GM06990 (cell line): ENCODE results near the gene GNG12.

Source experiments
- DNase-seq: peaks from one replicate; pipeline ENCODE4 v3.0.0-alpha.2; 2011; ENCODE audit not compliant: insufficient read length; ENCODE audit errors: extremely low read depth
- H3K27me3 ChIP-seq: replicated peaks from 2 replicates; pipeline ENCODE4 v1.6.0; 2011; ENCODE audit warnings: low read length; ENCODE audit not compliant: control insufficient read depth, insufficient read depth
- H3K36me3 ChIP-seq: 2 replicates; pipeline ENCODE4 v1.5.1; 2011; ENCODE audit warnings: low read length; ENCODE audit not compliant: control insufficient read depth, insufficient read depth
- H3K4me3 ChIP-seq: replicated peaks from 2 replicates; pipeline ENCODE4 v1.5.1; 2011; ENCODE audit warnings: low read depth, mild to moderate bottlenecking, control low read depth, low read length
- CTCF ChIP-seq: IDR thresholded peaks from 2 replicates; pipeline ENCODE4 v1.5.1; 2011; ENCODE audit warnings: low read length, control low read depth, mild to moderate bottlenecking, inconsistent platforms; ENCODE audit not compliant: insufficient read depth, poor library complexity, severe bottlenecking

Gene GNG12

GRCh38 chr1:67680486-67680885, 152.8 kb downstream of the GNG12 start:
- H3K27me3 ChIP-seq, result no peaks in the 10 kb centered on the region
- TF ChIP-seq CTCF, result no peak
- no peak for DNase-seq
- H3K4me3 ChIP-seq, result no peak overlapping the region
- no peaks in the 10 kb centered on the region for H3K36me3 ChIP-seq

- Histone ChIP-seq H3K4me3 (no peak overlapping the region), H3K36me3 (no peaks in the 10 kb centered on the region), H3K27me3 (no peaks in the 10 kb centered on the region)
- no peak for TF ChIP-seq CTCF
- no peak for DNase-seq
Measured at GRCh38 chr1:67679691-67680090, 153.6 kb downstream of the GNG12 start.

- DNase-seq, result no peak
- no peak for TF ChIP-seq CTCF
- no peaks in the 10 kb centered on the region for H3K36me3 ChIP-seq
Measured at GRCh38 chr1:67677930-67678329, 155.3 kb downstream of the GNG12 start.

GRCh38 chr1:67677408-67677807, 155.9 kb downstream of the GNG12 start:
- Histone ChIP-seq H3K4me3 (no peak overlapping the region), H3K36me3 (no peaks in the 10 kb centered on the region), H3K27me3 (no peaks in the 10 kb centered on the region)
- TF ChIP-seq CTCF, result no peak
- DNase-seq, result no peak

More at GRCh38 chr1:67677930-67678329, 155.3 kb downstream of the GNG12 start:
- Histone ChIP-seq H3K27me3 (no peaks in the 10 kb centered on the region), H3K4me3 (no peak overlapping the region)

- TF ChIP-seq CTCF, result no peak
- Histone ChIP-seq H3K36me3 (no peaks in the 10 kb centered on the region), H3K4me3 (no peak overlapping the region), H3K27me3 (no peaks in the 10 kb centered on the region)
- no peak for DNase-seq
Measured at GRCh38 chr1:67676946-67677345, 156.3 kb downstream of the GNG12 start.

- no peak for DNase-seq
Measured at GRCh38 chr1:67676287-67676686, 157.0 kb downstream of the GNG12 start.

More at GRCh38 chr1:67676287-67676686, 157.0 kb downstream of the GNG12 start:
- no peaks in the 10 kb centered on the region for H3K36me3 ChIP-seq
- H3K27me3 ChIP-seq, result no peaks in the 10 kb centered on the region
- H3K4me3 ChIP-seq, result no peak overlapping the region
- TF ChIP-seq CTCF, result no peak
